Vagina (tissue), 2 donors: Measurements from ENCODE around the gene UNK. TPM values are rescaled to one million over a fixed set of nuclear protein-coding genes. Genes with fewer than 3 reads are reported as not detected.
A peak's percentile ranks its signal among the peaks of the same experiment; 100 is the strongest.

Source experiments
- DNase-seq, 2 donors: peaks; one replicate each; pipeline ENCODE4 v3.0.0-alpha.2; 2017; ENCODE audit errors: extremely low spot score in 2 of 2
- H3K27ac ChIP-seq: fragments of 200-600 bp; sonication (generic); one replicate; pipeline ENCODE4 v1.5.1; 2019
- H3K27me3 ChIP-seq: fragments of 200-600 bp; sonication (generic); one replicate; pipeline ENCODE4 v1.5.1; 2019
- H3K36me3 ChIP-seq, 2 donors: fragments of 200-600 bp; sonication (generic); one replicate each; pipeline ENCODE4 v1.5.1; 2017 to 2019
- H3K4me1 ChIP-seq: fragments of 200-600 bp; sonication (generic); one replicate; pipeline ENCODE4 v1.5.1; 2019
- H3K4me3 ChIP-seq, 2 donors: fragments of 200-600 bp; sonication (generic); 1 replicate in 1 of 2; 2 replicates in 1 of 2; pipeline ENCODE4 v1.5.1; 2016 to 2019
- H3K9me3 ChIP-seq: fragments of 200-600 bp; sonication (generic); one replicate; pipeline ENCODE4 v1.5.1; 2019
- POLR2A ChIP-seq, 2 donors: fragments of 450-650 bp; IDR thresholded peaks; one replicate each; pipeline ENCODE4 v1.6.1; 2017; ENCODE audit warnings: antibody characterized with exemption in 2 of 2, mild to moderate bottlenecking in 2 of 2, moderate library complexity in 2 of 2
- POLR2AphosphoS5 ChIP-seq, 2 donors: sonication (generic); formaldehyde crosslinking; IDR thresholded peaks; one replicate each; pipeline ENCODE4 v1.9.0; 2017; ENCODE audit warnings: antibody characterized with exemption in 2 of 2, mild to moderate bottlenecking in 2 of 2, low read depth in 1 of 2; ENCODE audit not compliant: insufficient read depth in 1 of 2
- intact Hi-C: fragments of 100-400 bp; cut with DNase I; formaldehyde crosslinking; loops from one replicate; pipeline ENCODE4 v1.15.1; 2023
- total RNA-seq: library from RNA; depleted of rRNA; stranded (reverse); fragments of >200 nt; gene quantifications from one replicate; pipeline ENCODE4 v1.2.3, GENCODE V29; 2016
- TF ChIP-seq, protein P1 (sequence below), 3 experiments: fragments of 450-650 bp in 2 of 3; fragments of 200-600 bp in 1 of 3; sonication (generic) in 1 of 3; IDR thresholded peaks; one replicate each; pipeline ENCODE4 v1.5.1; 2017 to 2019; ENCODE audit warnings: antibody characterized with exemption in 3 of 3, mild to moderate bottlenecking in 2 of 3, moderate library complexity in 2 of 3

The UNK gene
- total RNA-seq, 1 donor from 2014 or later, result 35.1 TPM

DNA sequence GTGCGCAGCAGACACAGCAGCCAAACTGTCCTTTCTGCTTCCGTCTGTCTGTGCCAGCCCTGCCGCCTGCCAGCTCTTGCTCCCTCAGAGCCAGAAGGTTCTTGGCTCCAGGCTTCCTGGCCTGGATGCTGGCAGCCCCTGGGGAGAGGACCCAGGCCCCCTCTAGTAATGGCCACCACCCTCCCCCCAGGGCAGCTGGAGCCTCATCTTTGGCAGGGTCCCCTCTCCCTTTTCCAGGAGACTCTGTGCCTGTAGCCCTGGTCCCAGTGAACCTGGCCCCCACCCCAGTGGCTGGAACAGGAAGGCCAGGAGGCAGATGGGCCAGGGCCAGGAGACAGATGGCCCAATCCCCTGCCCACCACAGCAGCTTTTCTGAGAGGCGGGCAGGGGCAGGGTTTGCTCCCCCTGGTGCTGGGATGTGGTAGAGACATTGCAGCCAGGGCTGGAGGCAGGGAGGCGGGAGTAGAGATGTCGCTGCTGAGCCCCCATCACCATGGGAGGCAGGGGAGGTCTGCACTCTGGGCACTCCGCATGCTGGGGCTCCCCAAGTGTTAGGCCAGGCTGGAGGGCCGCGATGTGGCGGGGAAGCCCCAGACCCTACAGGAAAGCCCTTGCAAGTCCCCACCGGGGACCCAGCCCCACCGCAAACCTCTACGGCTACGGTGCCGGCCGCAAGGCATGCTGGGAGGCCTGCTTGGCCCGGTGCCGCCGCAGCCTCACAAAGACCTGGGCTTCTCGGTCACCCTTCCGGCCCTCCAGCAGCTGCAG lies 42.9 kb downstream of the UNK start:
- no peak for DNase-seq
- Histone ChIP-seq H3K27ac (peak overlapping the region; percentile 82), H3K36me3 (peaks cover 0 to 19% of the 10 kb centered on the region in 2 donors), H3K27me3 (no peaks in the 10 kb centered on the region), H3K4me1 (peaks cover 26% of the 10 kb centered on the region), H3K9me3 (no peaks in the 10 kb centered on the region), H3K4me3 (peak overlapping the region; percentile 27 to 40)
- TF ChIP-seq, protein P1, sequence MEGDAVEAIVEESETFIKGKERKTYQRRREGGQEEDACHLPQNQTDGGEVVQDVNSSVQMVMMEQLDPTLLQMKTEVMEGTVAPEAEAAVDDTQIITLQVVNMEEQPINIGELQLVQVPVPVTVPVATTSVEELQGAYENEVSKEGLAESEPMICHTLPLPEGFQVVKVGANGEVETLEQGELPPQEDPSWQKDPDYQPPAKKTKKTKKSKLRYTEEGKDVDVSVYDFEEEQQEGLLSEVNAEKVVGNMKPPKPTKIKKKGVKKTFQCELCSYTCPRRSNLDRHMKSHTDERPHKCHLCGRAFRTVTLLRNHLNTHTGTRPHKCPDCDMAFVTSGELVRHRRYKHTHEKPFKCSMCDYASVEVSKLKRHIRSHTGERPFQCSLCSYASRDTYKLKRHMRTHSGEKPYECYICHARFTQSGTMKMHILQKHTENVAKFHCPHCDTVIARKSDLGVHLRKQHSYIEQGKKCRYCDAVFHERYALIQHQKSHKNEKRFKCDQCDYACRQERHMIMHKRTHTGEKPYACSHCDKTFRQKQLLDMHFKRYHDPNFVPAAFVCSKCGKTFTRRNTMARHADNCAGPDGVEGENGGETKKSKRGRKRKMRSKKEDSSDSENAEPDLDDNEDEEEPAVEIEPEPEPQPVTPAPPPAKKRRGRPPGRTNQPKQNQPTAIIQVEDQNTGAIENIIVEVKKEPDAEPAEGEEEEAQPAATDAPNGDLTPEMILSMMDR (IDR thresholded peaks at IDR 0.05), result peak; percentile 29 to 61 (median 32)
- TF ChIP-seq POLR2A (IDR thresholded peaks at IDR 0.05) (no peak), POLR2AphosphoS5 (IDR thresholded peaks at IDR 0.05; ENCODE audit: insufficient read depth in 1 of 2, low read depth in 1 of 2) (peak in 1 of 2 donors; percentile 72)
- intact Hi-C loops, result no loop called here

DNA sequence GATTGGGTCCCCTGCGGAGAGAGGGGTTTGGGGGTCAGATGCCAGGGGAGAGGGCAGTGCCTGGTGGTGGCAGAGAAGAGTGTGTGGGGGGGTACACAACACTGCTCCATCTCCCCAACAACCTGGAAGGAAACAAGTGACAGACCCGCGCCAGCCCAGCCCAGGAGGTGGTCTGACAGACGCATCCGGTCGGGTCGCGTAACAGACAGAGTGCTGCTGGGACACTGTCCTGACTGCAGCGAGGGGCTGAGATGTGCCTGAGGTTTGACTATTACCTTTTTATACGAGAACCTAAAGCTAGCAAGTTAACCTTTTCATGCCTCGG lies 43.4 kb downstream of the UNK start:
- H3K9me3 ChIP-seq, result no peaks in the 10 kb centered on the region
- peak overlapping the region; percentile 27 to 40 for H3K4me3 ChIP-seq
- peaks cover 0 to 19% of the 10 kb centered on the region in 2 donors for H3K36me3 ChIP-seq
- intact Hi-C loops, result no loop called here
- TF ChIP-seq POLR2AphosphoS5 (IDR thresholded peaks at IDR 0.05; ENCODE audit: insufficient read depth in 1 of 2, low read depth in 1 of 2) (no peak), POLR2A (IDR thresholded peaks at IDR 0.05) (no peak)
- TF ChIP-seq, protein P1 (IDR thresholded peaks at IDR 0.05), result no peak
- H3K27ac ChIP-seq, result peak overlapping the region; percentile 82
- H3K27me3 ChIP-seq, result no peaks in the 10 kb centered on the region
- H3K4me1 ChIP-seq, result peaks cover 26% of the 10 kb centered on the region
- no peak for DNase-seq

DNA sequence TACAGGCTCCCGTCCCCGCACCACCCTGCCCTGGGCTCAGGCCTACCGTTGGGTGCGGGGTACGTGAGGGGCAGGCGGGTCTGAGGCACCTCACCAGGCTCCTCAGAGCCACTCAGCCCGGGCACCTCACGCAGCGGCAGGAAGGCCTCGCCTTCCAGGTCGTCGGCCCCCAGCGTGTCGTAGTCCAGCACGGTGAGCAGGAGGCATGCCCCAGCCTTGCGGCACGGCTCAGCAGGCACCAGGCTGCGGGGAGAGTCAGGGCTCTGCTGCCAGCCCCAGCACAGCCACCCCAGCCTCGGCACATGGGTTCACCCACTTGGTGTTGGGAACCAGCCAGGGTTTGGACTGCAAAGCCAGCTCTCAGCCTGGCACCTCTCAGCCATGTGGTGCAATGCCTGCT lies 44.1 kb downstream of the UNK start:
- no peak overlapping the region for H3K27ac ChIP-seq
- intact Hi-C loops, result no loop called here
- no peaks in the 10 kb centered on the region for H3K27me3 ChIP-seq
- DNase-seq, result no peak
- TF ChIP-seq, protein P1 (IDR thresholded peaks at IDR 0.05), result no peak
- no peaks in the 10 kb centered on the region for H3K9me3 ChIP-seq
- H3K36me3 ChIP-seq, result peaks cover 0 to 12% of the 10 kb centered on the region in 2 donors
- no peak overlapping the region for H3K4me3 ChIP-seq
- peaks cover 26% of the 10 kb centered on the region for H3K4me1 ChIP-seq

DNA sequence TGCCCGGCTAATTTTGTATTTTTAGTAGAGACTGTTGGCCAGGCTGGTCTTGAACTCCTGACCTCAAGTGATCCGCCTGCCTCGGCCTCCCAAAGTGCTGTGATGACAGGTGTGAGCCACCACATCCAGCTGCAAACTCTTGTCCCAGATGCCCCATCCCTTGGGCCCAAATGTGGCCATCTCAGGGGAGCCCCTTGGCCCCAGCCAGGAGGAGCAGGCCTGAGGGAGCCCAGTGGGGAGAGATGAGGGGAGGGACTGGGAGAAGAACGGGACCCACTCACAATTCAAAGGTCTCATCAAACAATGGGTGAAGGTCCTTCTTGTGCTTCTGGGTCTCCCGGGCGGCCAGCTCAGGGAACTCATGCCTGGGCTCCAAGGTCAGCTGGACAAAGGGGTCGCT lies 45.1 kb downstream of the UNK start:
- H3K4me3 ChIP-seq, result no peak overlapping the region
- no peak overlapping the region for H3K27ac ChIP-seq
- no peak for TF ChIP-seq POLR2A (IDR thresholded peaks at IDR 0.05)
- TF ChIP-seq, protein P1 (IDR thresholded peaks at IDR 0.05), result no peak
- TF ChIP-seq POLR2AphosphoS5 (IDR thresholded peaks at IDR 0.05; ENCODE audit: insufficient read depth in 1 of 2, low read depth in 1 of 2), result no peak
- intact Hi-C loops, result no loop called here
- peaks cover 0 to 5% of the 10 kb centered on the region in 2 donors for H3K36me3 ChIP-seq
- H3K4me1 ChIP-seq, result peaks cover 26% of the 10 kb centered on the region
- no peaks in the 10 kb centered on the region for H3K27me3 ChIP-seq
- DNase-seq, result no peak
- no peaks in the 10 kb centered on the region for H3K9me3 ChIP-seq
